Raji (cell line): ENCODE results near the gene CATSPERD.

Experiments
- POLR2A ChIP-seq: IDR thresholded peaks from 2 replicates; pipeline ENCODE4 v1.6.1; 2011; ENCODE audit warnings: low read depth, low read length, control low read depth; ENCODE audit not compliant: insufficient read depth

The CATSPERD gene

GRCh38 chr19:5782945-5783919 is 62.8 kb downstream of the CATSPERD start:
- no peak for TF ChIP-seq POLR2A

GRCh38 chr19:5784581-5785147 is 64.2 kb downstream of the CATSPERD start, which contains the start of gene PRR22:
Gene PRR22, minus strand, starts transcription at chr19:5784746. Its CDS starts 86 bp downstream, at chr19:5784660.
- no peak for TF ChIP-seq POLR2A

GRCh38 chr19:5785423-5785822 is 65.0 kb downstream of the CATSPERD start:
- TF ChIP-seq POLR2A = no peak

- no peak for TF ChIP-seq POLR2A
Measured at GRCh38 chr19:5786593-5787408, 66.4 kb downstream of the CATSPERD start.

GRCh38 chr19:5787409-5788182 is 67.2 kb downstream of the CATSPERD start:
- no peak for TF ChIP-seq POLR2A

GRCh38 chr19:5788422-5788821 is 68.0 kb downstream of the CATSPERD start:
- TF ChIP-seq POLR2A = no peak

GRCh38 chr19:5789351-5789761 is 68.9 kb downstream of the CATSPERD start:
- TF ChIP-seq POLR2A = no peak

GRCh38 chr19:5789886-5790558 is 69.6 kb downstream of the CATSPERD start:
- no peak for TF ChIP-seq POLR2A

- TF ChIP-seq POLR2A = peak; percentile 55
Measured at GRCh38 chr19:5790559-5791520, 70.4 kb downstream of the CATSPERD start, which contains the start of gene DUS3L. Gene DUS3L, minus strand, starts transcription at chr19:5791163. Its CDS starts 22 bp downstream, at chr19:5791141.

- TF ChIP-seq POLR2A = no peak
Measured at GRCh38 chr19:5792224-5792623, 71.8 kb downstream of the CATSPERD start.

- no peak for TF ChIP-seq POLR2A
Measured at GRCh38 chr19:5793188-5793587, 72.8 kb downstream of the CATSPERD start.

- TF ChIP-seq POLR2A = no peak
Measured at GRCh38 chr19:5795382-5795919, 75.0 kb downstream of the CATSPERD start.
